ENCODE data around the gene RGS19. TPM values are rescaled to one million over a fixed set of nuclear protein-coding genes. Genes with fewer than 3 reads are reported as not detected.

RGS19 gene
- total RNA-seq, 1 experiment from 2014 or later, result 32.0 TPM

DNA sequence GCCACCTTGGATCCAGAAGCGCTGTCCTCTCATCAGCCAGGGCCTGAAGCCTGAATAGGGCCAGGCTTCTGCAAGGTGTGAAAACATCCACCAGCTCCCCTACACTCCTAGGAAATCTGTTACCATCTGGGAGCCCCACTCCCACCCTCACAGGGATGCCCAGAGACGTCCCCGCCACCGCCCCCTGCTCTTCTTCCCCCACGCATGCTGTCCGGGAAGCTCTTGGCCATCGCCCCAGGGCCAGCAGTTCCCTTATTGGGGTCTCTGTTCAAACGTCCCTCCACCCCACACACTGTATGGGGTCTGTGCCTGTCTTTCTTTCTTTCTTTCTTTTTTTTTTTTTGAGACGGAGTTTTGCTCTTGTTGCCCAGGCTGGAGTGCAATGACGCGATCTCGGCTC is 3.8 kb downstream of the RGS19 start:
- ChIA-PET POLR2A (no interaction called here), CTCF (no interaction called here)
- no peak overlapping the region for H3K4me3 ChIP-seq (ENCODE audit: low read depth in 2 of 2, low read length in 2 of 2)
- DNase-seq (ENCODE audit: low read depth, low spot score) (no peak), ATAC-seq (no peak)
- in situ Hi-C loops (cut with HindIII; ENCODE audit: low pct_unique_long_range_greater_than_20kb, low sequenced_read_pairs), result no loop called here
- no peak overlapping the region for H3K27ac ChIP-seq (ENCODE audit: low read length)
- no TSS peak for BruUV-seq (replicated peaks)
- no peaks in the 10 kb centered on the region for H3K9me3 ChIP-seq (ENCODE audit: control insufficient read depth, insufficient read depth, low read depth, low read length)
- no peaks in the 10 kb centered on the region for H3K27me3 ChIP-seq (ENCODE audit: control insufficient read depth, insufficient read depth, low read length)
- no peaks in the 10 kb centered on the region for H3K36me3 ChIP-seq (ENCODE audit: control insufficient read depth, insufficient read depth, low read length)
- TF ChIP-seq SIN3A (IDR thresholded peaks at IDR 0.05; ENCODE audit: borderline replicate concordance, insufficient read depth, low read depth, low read length), result no peak
- no peak for TF ChIP-seq POLR2AphosphoS5 (IDR thresholded peaks at IDR 0.05; ENCODE audit: low read depth, low read length)
- TF ChIP-seq, protein P1, sequence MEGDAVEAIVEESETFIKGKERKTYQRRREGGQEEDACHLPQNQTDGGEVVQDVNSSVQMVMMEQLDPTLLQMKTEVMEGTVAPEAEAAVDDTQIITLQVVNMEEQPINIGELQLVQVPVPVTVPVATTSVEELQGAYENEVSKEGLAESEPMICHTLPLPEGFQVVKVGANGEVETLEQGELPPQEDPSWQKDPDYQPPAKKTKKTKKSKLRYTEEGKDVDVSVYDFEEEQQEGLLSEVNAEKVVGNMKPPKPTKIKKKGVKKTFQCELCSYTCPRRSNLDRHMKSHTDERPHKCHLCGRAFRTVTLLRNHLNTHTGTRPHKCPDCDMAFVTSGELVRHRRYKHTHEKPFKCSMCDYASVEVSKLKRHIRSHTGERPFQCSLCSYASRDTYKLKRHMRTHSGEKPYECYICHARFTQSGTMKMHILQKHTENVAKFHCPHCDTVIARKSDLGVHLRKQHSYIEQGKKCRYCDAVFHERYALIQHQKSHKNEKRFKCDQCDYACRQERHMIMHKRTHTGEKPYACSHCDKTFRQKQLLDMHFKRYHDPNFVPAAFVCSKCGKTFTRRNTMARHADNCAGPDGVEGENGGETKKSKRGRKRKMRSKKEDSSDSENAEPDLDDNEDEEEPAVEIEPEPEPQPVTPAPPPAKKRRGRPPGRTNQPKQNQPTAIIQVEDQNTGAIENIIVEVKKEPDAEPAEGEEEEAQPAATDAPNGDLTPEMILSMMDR (IDR thresholded peaks at IDR 0.05), result no peak
- TF ChIP-seq REST (IDR thresholded peaks at IDR 0.05; ENCODE audit: insufficient read depth in 1 of 2, low read depth in 2 of 2, low read length in 1 of 2), result no peak
- TF ChIP-seq TCF7L2 (IDR thresholded peaks at IDR 0.05; ENCODE audit: low read depth, low read length), result no peak
- intact Hi-C loops (cut with micrococcal nuclease; ENCODE audit: unreplicated experiment), result no loop called here
- H3K4me1 ChIP-seq (ENCODE audit: control insufficient read depth, insufficient read depth, low read length), result peaks cover 15% of the 10 kb centered on the region

GRCh38 chr20:64074963-64075362 is 4.4 kb downstream of the RGS19 start:
- Histone ChIP-seq H3K27ac (ENCODE audit: low read length) (no peak overlapping the region), H3K4me3 (ENCODE audit: low read depth in 2 of 2, low read length in 2 of 2) (no peak overlapping the region), H3K27me3 (ENCODE audit: control insufficient read depth, insufficient read depth, low read length) (no peaks in the 10 kb centered on the region), H3K36me3 (ENCODE audit: control insufficient read depth, insufficient read depth, low read length) (no peaks in the 10 kb centered on the region), H3K9me3 (ENCODE audit: control insufficient read depth, insufficient read depth, low read depth, low read length) (no peaks in the 10 kb centered on the region), H3K4me1 (ENCODE audit: control insufficient read depth, insufficient read depth, low read length) (peaks cover 12% of the 10 kb centered on the region)
- ATAC-seq (no peak), DNase-seq (ENCODE audit: low read depth, low spot score) (no peak)
- in situ Hi-C loops (cut with HindIII; ENCODE audit: low pct_unique_long_range_greater_than_20kb, low sequenced_read_pairs) (no loop called here), intact Hi-C loops (cut with micrococcal nuclease; ENCODE audit: unreplicated experiment) (no loop called here)
- ChIA-PET CTCF (no interaction called here), POLR2A (no interaction called here)
- no TSS peak for BruUV-seq (replicated peaks)
- TF ChIP-seq TCF7L2 (IDR thresholded peaks at IDR 0.05; ENCODE audit: low read depth, low read length) (no peak), SIN3A (IDR thresholded peaks at IDR 0.05; ENCODE audit: borderline replicate concordance, insufficient read depth, low read depth, low read length) (no peak), REST (IDR thresholded peaks at IDR 0.05; ENCODE audit: insufficient read depth in 1 of 2, low read depth in 2 of 2, low read length in 1 of 2) (no peak), POLR2AphosphoS5 (IDR thresholded peaks at IDR 0.05; ENCODE audit: low read depth, low read length) (no peak)
- TF ChIP-seq, protein P1 (IDR thresholded peaks at IDR 0.05), result no peak

Data from Panc1 (cell line).